Panc1 (cell line): ENCODE data around the gene OR2V2. TPM values are rescaled to one million over a fixed set of nuclear protein-coding genes. Genes with fewer than 3 reads are reported as not detected.

Source experiments
- ATAC-seq: fragments of 200-7000 bp; cut with Tn5 transposase; 2 replicates; pipeline ENCODE4 v1.9.1; 2020; ENCODE audit warnings: mild to moderate bottlenecking, moderate library complexity
- BruUV-seq: library from RNA; stranded (reverse); fragments of 400-500 nt; replicated peaks from 2 replicates; lab custom pipeline; 2021; lab: Mats Ljungman, UMichigan
- CTCF ChIA-PET: fragments of 300-600 bp; sonication (Branson Sonifier 250); formaldehyde crosslinking; loops from one replicate; lab custom pipeline; 2022; ENCODE audit warnings: antibody characterized with exemption; lab: Charles Lee
- POLR2A ChIA-PET: fragments of 300-600 bp; sonication (Branson Sonifier 250); formaldehyde crosslinking; loops from one replicate; lab custom pipeline; 2022; ENCODE audit warnings: antibody characterized with exemption; lab: Charles Lee
- DNase-seq: peaks from one replicate; pipeline ENCODE4 v3.0.0-alpha.2; 2010; ENCODE audit warnings: low read depth, low spot score
- H3K27ac ChIP-seq: 2 replicates; pipeline ENCODE4 v1.5.1; 2011; ENCODE audit warnings: mild to moderate bottlenecking, low read length, inconsistent platforms
- H3K27me3 ChIP-seq: fragments of 200-500 bp; sonication (Bioruptor generic); 2 replicates; pipeline ENCODE4 v1.6.0; 2014; ENCODE audit warnings: low read length, inconsistent platforms; ENCODE audit not compliant: control insufficient read depth, insufficient read depth
- H3K36me3 ChIP-seq: fragments of 200-500 bp; sonication (Bioruptor generic); 2 replicates; pipeline ENCODE4 v1.5.1; 2014; ENCODE audit warnings: inconsistent platforms, mild to moderate bottlenecking, low read length, moderate library complexity; ENCODE audit not compliant: control insufficient read depth, insufficient read depth
- H3K4me1 ChIP-seq: 2 replicates; pipeline ENCODE4 v1.5.1; 2011; ENCODE audit warnings: inconsistent platforms, mild to moderate bottlenecking, low read length, moderate library complexity; ENCODE audit not compliant: control insufficient read depth, insufficient read depth
- H3K4me3 ChIP-seq, 2 experiments: 2 replicates each; pipeline ENCODE4 v1.5.1; 2011 to 2012; ENCODE audit warnings: low read depth in 2 of 2, low read length in 2 of 2, mild to moderate bottlenecking in 2 of 2, inconsistent platforms in 1 of 2, moderate library complexity in 1 of 2
- H3K9me3 ChIP-seq: fragments of 200-500 bp; sonication (Bioruptor generic); 2 replicates; pipeline ENCODE4 v1.5.1; 2014; ENCODE audit warnings: low read depth, mild to moderate bottlenecking, inconsistent platforms, low read length, moderate library complexity; ENCODE audit not compliant: control insufficient read depth, insufficient read depth
- CTCF ChIP-seq: fragments of 450-650 bp; IDR thresholded peaks from 2 replicates; pipeline ENCODE4 v1.5.1; 2017; ENCODE audit warnings: mild to moderate bottlenecking
- POLR2AphosphoS5 ChIP-seq: IDR thresholded peaks from 2 replicates; pipeline ENCODE4 v1.6.1; 2012; ENCODE audit warnings: mild to moderate bottlenecking, low read depth, low read length, moderate library complexity
- REST ChIP-seq, 2 experiments: IDR thresholded peaks; 2 replicates each; pipeline ENCODE4 v1.6.1; 2011 to 2012; ENCODE audit warnings: low read depth in 2 of 2, control low read depth in 1 of 2, low read length in 1 of 2, mild to moderate bottlenecking in 1 of 2, moderate library complexity in 1 of 2; ENCODE audit not compliant: insufficient read depth in 1 of 2
- SIN3A ChIP-seq: IDR thresholded peaks from 2 replicates; pipeline ENCODE4 v1.6.1; 2012; ENCODE audit warnings: low read depth, mild to moderate bottlenecking, low read length, moderate library complexity, borderline replicate concordance; ENCODE audit not compliant: insufficient read depth
- TCF7L2 ChIP-seq: IDR thresholded peaks from 2 replicates; pipeline ENCODE4 v1.6.1; 2011; ENCODE audit warnings: mild to moderate bottlenecking, low read depth, low read length, inconsistent platforms
- in situ Hi-C: cut with HindIII; loops from 2 replicates; pipeline ENCODE4 v1.10.0; 2016; ENCODE audit warnings: low sequenced_read_pairs, low pct_unique_long_range_greater_than_20kb
- intact Hi-C: fragments of 100-400 bp; cut with micrococcal nuclease; formaldehyde crosslinking; loops from one replicate; pipeline ENCODE4 v1.10.0; 2022; ENCODE audit not compliant: unreplicated experiment
- total RNA-seq: library from RNA; stranded (reverse); gene quantifications from one replicate; pipeline ENCODE4 v1.2.1, GENCODE V29; 2021; ENCODE audit not compliant: unreplicated experiment

Gene OR2V2
- total RNA-seq, 1 experiment from 2014 or later = not detected

- in situ Hi-C loops = no loop called here
- H3K27me3 ChIP-seq = no peaks in the 10 kb centered on the region
- H3K36me3 ChIP-seq = no peaks in the 10 kb centered on the region
- DNase-seq = no peak
- no peak overlapping the region for H3K4me3 ChIP-seq
- CTCF ChIA-PET = no interaction called here
- ATAC-seq = no peak
- H3K9me3 ChIP-seq = no peaks in the 10 kb centered on the region
- POLR2A ChIA-PET = no interaction called here
- intact Hi-C loops = no loop called here
- peaks cover 33% of the 10 kb centered on the region for H3K4me1 ChIP-seq
- TF ChIP-seq TCF7L2 (no peak), POLR2AphosphoS5 (no peak), CTCF (no peak), REST (IDR thresholded peaks at IDR 0.05; ENCODE audit: insufficient read depth in 1 of 2, low read depth in 2 of 2, low read length in 1 of 2) (no peak), SIN3A (no peak)
- no peak overlapping the region for H3K27ac ChIP-seq
- no TSS peak for BruUV-seq
Measured at GRCh38 chr5:181119105-181119504, 28.3 kb upstream of the OR2V2 start.

- no peak overlapping the region; the same call in 1 of the 2 replicates for H3K27ac ChIP-seq
- H3K4me1 ChIP-seq = peaks cover 29% of the 10 kb centered on the region
- H3K27me3 ChIP-seq = no peaks in the 10 kb centered on the region
- in situ Hi-C loops = no loop called here
- no peak overlapping the region for H3K4me3 ChIP-seq
- no peak; the same call in 1 of the 2 replicates for ATAC-seq
- TF ChIP-seq CTCF (no peak), REST (IDR thresholded peaks at IDR 0.05; ENCODE audit: insufficient read depth in 1 of 2, low read depth in 2 of 2, low read length in 1 of 2) (no peak), POLR2AphosphoS5 (no peak), TCF7L2 (no peak), SIN3A (no peak)
- no TSS peak for BruUV-seq
- no peak for DNase-seq
- no peaks in the 10 kb centered on the region for H3K36me3 ChIP-seq
- ChIA-PET CTCF (no interaction called here), POLR2A (no interaction called here)
- no peaks in the 10 kb centered on the region for H3K9me3 ChIP-seq
- intact Hi-C loops = no loop called here
Measured at GRCh38 chr5:181120306-181120705, 27.1 kb upstream of the OR2V2 start.
